KMS-11 (cell line): Measurements from ENCODE around the gene RECQL5.

Experiments used
- H2AFZ ChIP-seq: fragments of 200-600 bp; sonication (generic); 2 replicates; pipeline ENCODE4 v1.6.1; 2016; ENCODE audit warnings: antibody characterized with exemption, mixed run types, low read depth
- H3K27ac ChIP-seq: fragments of 200-600 bp; sonication (generic); 2 replicates; pipeline ENCODE4 v1.6.1; 2016; ENCODE audit warnings: mild to moderate bottlenecking, mixed run types
- H3K27me3 ChIP-seq: fragments of 200-600 bp; sonication (generic); 2 replicates; pipeline ENCODE4 v1.6.1; 2017; ENCODE audit warnings: mild to moderate bottlenecking, low read depth, mixed run types, moderate library complexity; ENCODE audit not compliant: insufficient read depth
- H3K36me3 ChIP-seq: fragments of 200-600 bp; sonication (generic); 2 replicates; pipeline ENCODE4 v1.6.1; 2017; ENCODE audit warnings: mild to moderate bottlenecking, mixed run types; ENCODE audit not compliant: insufficient read depth
- H3K4me1 ChIP-seq: fragments of 200-600 bp; sonication (generic); 2 replicates; pipeline ENCODE4 v1.6.1; 2016; ENCODE audit warnings: mild to moderate bottlenecking, low read depth, mixed run types; ENCODE audit not compliant: poor library complexity, severe bottlenecking
- H3K4me2 ChIP-seq: fragments of 200-600 bp; sonication (generic); 2 replicates; pipeline ENCODE4 v1.7.0; 2016; ENCODE audit warnings: mild to moderate bottlenecking, mixed run types
- H3K4me3 ChIP-seq: fragments of 200-600 bp; sonication (generic); IDR thresholded peaks from 2 replicates; pipeline ENCODE4 v1.6.1; 2017; ENCODE audit warnings: low read depth, low read length, mixed read lengths; ENCODE audit not compliant: insufficient read depth
- H3K79me2 ChIP-seq: fragments of 200-600 bp; sonication (generic); 2 replicates; pipeline ENCODE4 v1.6.1; 2016; ENCODE audit warnings: low read depth, mixed run types; ENCODE audit not compliant: insufficient read depth
- H3K9ac ChIP-seq: fragments of 200-600 bp; sonication (generic); 2 replicates; pipeline ENCODE4 v1.6.1; 2016; ENCODE audit warnings: mild to moderate bottlenecking, mixed run types
- H4K20me1 ChIP-seq: fragments of 200-600 bp; sonication (generic); 2 replicates; pipeline ENCODE4 v1.6.1; 2016; ENCODE audit warnings: mild to moderate bottlenecking, mixed run types; ENCODE audit not compliant: insufficient read depth
- TF ChIP-seq, protein P1 (sequence below): fragments of 200-600 bp; sonication (generic); conservative IDR thresholded peaks from 2 replicates; pipeline ENCODE4 v1.6.1; 2017; ENCODE audit warnings: low read depth, mild to moderate bottlenecking, antibody characterized with exemption, low read length, moderate library complexity, mixed read lengths

The RECQL5 gene

DNA sequence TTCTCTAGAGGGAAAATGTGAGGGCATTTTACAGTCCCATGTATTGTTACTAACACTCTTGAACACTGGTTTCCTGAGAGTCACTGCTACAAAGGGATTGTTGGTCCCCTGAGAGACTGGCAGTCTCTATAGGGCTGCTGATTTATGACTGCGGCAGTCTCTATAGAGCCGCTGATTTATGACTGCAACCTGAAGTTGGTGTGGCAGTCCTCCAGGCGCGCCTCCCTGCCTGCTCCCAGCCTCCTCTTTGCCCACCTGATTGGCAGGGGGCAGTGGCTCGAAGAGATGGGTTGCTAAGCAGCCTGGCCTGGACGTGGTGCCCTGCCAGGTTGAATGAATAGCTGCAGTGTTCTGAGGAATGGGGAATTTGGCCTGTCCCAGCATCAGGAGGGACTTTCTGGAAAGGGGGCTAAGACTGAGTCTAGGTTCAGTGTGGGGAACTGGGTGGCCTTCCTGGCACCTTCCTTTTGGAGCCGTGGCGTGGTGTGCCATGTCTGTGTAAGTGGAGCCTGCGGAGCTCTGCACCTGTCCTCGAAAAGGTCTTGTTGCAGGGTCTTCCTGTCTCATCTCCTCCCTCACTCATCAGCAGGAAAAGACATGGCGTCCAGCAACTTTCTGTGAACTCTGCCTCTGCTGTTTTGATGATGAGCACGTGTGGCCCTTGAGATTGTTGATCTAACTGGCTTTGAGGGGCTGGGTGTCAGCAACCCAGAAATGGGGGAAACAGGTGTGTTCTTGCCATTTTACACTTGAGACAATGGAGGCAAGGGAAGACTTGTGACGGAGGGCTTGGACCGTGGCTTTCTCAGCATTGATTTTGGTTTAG lies 25.1 kb upstream of the RECQL5 start:
- H3K79me2 ChIP-seq = peaks cover 13% of the 10 kb centered on the region; the same call in 1 of the 2 replicates
- no peak overlapping the region for H3K4me3 ChIP-seq
- H3K36me3 ChIP-seq = no peaks in the 10 kb centered on the region
- no peak overlapping the region for H3K27ac ChIP-seq
- TF ChIP-seq, protein P1, sequence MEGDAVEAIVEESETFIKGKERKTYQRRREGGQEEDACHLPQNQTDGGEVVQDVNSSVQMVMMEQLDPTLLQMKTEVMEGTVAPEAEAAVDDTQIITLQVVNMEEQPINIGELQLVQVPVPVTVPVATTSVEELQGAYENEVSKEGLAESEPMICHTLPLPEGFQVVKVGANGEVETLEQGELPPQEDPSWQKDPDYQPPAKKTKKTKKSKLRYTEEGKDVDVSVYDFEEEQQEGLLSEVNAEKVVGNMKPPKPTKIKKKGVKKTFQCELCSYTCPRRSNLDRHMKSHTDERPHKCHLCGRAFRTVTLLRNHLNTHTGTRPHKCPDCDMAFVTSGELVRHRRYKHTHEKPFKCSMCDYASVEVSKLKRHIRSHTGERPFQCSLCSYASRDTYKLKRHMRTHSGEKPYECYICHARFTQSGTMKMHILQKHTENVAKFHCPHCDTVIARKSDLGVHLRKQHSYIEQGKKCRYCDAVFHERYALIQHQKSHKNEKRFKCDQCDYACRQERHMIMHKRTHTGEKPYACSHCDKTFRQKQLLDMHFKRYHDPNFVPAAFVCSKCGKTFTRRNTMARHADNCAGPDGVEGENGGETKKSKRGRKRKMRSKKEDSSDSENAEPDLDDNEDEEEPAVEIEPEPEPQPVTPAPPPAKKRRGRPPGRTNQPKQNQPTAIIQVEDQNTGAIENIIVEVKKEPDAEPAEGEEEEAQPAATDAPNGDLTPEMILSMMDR = no peak
- no peaks in the 10 kb centered on the region for H3K4me1 ChIP-seq
- H3K27me3 ChIP-seq = no peaks in the 10 kb centered on the region
- H4K20me1 ChIP-seq = peaks cover 8% of the 10 kb centered on the region; the same call in 1 of the 2 replicates
- H3K9ac ChIP-seq = no peak overlapping the region
- H3K4me2 ChIP-seq = no peak overlapping the region
- no peak overlapping the region for H2AFZ ChIP-seq

DNA sequence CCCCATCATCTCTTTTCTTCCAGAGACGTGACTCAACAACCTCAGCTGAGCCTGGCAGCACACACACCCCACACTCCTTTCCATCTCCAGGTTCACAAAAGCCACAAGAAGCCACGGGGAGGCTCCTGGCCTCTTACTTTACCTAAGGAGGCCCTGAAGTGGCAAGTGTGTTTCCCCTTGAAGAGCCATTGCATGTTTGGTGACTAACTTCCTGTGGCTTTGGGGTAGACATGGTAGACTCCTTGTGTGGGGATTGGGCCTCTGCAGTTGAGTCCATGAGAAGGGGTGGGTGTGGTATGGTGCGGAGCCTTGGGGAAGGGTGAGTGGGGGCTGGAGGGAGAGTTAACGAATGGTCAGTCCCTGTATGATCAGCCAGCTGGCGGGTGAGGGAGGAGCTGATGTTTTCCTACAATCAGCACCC lies 24.4 kb upstream of the RECQL5 start:
- TF ChIP-seq, protein P1 = no peak
- Histone ChIP-seq H3K79me2 (peaks cover 20% of the 10 kb centered on the region; the same call in 1 of the 2 replicates), H3K4me2 (no peak overlapping the region), H3K4me3 (no peak overlapping the region), H3K27me3 (no peaks in the 10 kb centered on the region), H3K4me1 (no peaks in the 10 kb centered on the region), H4K20me1 (peaks cover 13% of the 10 kb centered on the region; the same call in 1 of the 2 replicates), H3K9ac (no peak overlapping the region), H2AFZ (no peak overlapping the region), H3K36me3 (no peaks in the 10 kb centered on the region), H3K27ac (no peak overlapping the region)

GRCh38 chr17:75689441-75689873 lies 22.5 kb upstream of the RECQL5 start:
- H2AFZ ChIP-seq = no peak overlapping the region
- TF ChIP-seq, protein P1 = no peak
- H3K4me2 ChIP-seq = no peak overlapping the region
- peaks cover 13% of the 10 kb centered on the region; the same call in 1 of the 2 replicates for H4K20me1 ChIP-seq
- no peaks in the 10 kb centered on the region for H3K4me1 ChIP-seq
- no peak overlapping the region for H3K27ac ChIP-seq
- H3K27me3 ChIP-seq = no peaks in the 10 kb centered on the region
- peaks cover 28% of the 10 kb centered on the region; the same call in 1 of the 2 replicates for H3K79me2 ChIP-seq
- H3K36me3 ChIP-seq = no peaks in the 10 kb centered on the region
- no peak overlapping the region for H3K9ac ChIP-seq
- H3K4me3 ChIP-seq = no peak overlapping the region

GRCh38 chr17:75688209-75688825 lies 21.4 kb upstream of the RECQL5 start:
- no peaks in the 10 kb centered on the region for H3K36me3 ChIP-seq
- H3K79me2 ChIP-seq = peaks cover 40% of the 10 kb centered on the region; the same call in 1 of the 2 replicates
- H3K27ac ChIP-seq = no peak overlapping the region
- no peak overlapping the region for H3K4me2 ChIP-seq
- TF ChIP-seq, protein P1 = no peak
- no peak overlapping the region for H3K9ac ChIP-seq
- peaks cover 13% of the 10 kb centered on the region; the same call in 1 of the 2 replicates for H4K20me1 ChIP-seq
- no peaks in the 10 kb centered on the region for H3K4me1 ChIP-seq
- H3K27me3 ChIP-seq = no peaks in the 10 kb centered on the region
- H3K4me3 ChIP-seq = no peak overlapping the region
- H2AFZ ChIP-seq = no peak overlapping the region
